Subcutaneous adipose tissue (tissue), 4 donors: ENCODE measurements around the gene MT1A. TPM values are rescaled to one million over a fixed set of nuclear protein-coding genes. Genes with fewer than 3 reads are reported as not detected.

ENCODE experiments used
- total RNA-seq, 4 donors: library from RNA; depleted of rRNA; stranded (reverse); fragments of >200 nt; gene quantifications; one replicate each; pipeline ENCODE4 v1.1.0, GENCODE V29; 2016
- TF ChIP-seq, protein P1 (sequence below): fragments of 450-650 bp; IDR thresholded peaks from one replicate; pipeline ENCODE4 v1.5.1; 2016; ENCODE audit warnings: low read depth, mild to moderate bottlenecking, control low read depth, antibody characterized with exemption, moderate library complexity

The MT1A gene
- total RNA-seq, 4 donors from 2014 or later: 44.4 to 1,063 (median 111) TPM

DNA sequence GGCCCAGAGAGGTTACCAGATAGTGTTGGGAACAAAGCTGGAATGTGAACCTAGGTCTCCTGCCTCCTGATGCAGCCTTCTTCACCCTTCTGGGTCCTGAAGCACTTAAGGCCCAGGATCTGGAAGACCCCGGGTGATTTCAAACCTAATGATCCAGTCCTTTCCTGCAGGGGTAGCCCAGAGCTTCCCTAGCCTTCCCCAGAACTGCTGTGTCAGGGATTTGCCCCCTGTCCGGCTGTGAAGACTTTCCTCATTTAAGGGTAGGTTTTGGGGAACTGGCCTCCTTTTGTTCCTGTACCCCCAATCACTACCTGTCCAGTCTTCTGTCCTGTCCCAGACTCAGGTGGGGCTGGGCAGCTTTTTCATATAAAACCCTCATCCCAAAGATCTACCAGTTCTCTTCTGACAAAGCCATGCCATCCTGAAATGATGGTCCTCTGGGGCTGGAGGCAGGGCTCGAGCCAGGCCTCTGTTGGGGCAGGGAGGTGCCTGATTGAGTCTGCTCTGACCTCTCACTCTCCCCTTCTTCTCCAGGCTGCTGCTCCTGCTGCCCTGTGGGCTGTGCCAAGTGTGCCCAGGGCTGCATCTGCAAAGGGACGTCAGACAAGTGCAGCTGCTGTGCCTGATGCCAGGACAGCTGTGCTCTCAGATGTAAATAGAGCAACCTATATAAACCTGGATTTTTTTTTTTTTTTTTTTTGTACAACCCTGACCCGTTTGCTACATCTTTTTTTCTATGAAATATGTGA is 45.1 kb downstream of the MT1A start:
- TF ChIP-seq, protein P1, sequence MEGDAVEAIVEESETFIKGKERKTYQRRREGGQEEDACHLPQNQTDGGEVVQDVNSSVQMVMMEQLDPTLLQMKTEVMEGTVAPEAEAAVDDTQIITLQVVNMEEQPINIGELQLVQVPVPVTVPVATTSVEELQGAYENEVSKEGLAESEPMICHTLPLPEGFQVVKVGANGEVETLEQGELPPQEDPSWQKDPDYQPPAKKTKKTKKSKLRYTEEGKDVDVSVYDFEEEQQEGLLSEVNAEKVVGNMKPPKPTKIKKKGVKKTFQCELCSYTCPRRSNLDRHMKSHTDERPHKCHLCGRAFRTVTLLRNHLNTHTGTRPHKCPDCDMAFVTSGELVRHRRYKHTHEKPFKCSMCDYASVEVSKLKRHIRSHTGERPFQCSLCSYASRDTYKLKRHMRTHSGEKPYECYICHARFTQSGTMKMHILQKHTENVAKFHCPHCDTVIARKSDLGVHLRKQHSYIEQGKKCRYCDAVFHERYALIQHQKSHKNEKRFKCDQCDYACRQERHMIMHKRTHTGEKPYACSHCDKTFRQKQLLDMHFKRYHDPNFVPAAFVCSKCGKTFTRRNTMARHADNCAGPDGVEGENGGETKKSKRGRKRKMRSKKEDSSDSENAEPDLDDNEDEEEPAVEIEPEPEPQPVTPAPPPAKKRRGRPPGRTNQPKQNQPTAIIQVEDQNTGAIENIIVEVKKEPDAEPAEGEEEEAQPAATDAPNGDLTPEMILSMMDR: no peak

DNA sequence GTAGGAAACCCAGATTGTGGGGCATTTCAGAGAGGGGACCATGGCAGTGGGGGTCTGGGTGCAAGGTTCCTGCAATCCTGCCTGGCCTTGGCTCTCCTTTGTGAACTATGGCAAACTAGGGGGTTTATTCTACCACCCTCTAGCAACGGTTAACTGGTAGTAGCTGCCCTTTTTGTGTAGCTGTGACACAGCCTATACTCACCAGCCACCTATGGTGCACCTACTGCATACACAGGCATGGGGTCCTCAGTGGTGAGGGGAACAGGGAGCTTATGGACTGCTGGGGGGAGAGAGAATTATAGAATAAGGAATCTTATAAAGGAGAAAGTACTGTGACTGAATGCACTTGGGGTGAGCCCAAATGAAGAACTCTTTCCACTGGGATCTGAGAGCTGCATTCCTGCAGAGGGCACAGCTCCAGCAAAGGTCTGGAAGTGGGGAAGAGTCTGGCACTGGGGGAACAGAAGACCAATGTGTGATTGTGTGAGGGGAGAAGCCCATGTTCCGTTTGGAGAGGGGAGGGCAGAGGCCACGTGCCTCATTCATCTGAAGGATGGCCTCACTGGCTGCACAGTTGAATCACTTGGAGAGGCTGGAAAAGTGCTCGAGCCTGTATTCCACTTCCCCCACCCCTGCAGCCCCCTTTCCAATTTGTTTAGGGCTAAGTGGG is 45.9 kb downstream of the MT1A start:
- TF ChIP-seq, protein P1: no peak

DNA sequence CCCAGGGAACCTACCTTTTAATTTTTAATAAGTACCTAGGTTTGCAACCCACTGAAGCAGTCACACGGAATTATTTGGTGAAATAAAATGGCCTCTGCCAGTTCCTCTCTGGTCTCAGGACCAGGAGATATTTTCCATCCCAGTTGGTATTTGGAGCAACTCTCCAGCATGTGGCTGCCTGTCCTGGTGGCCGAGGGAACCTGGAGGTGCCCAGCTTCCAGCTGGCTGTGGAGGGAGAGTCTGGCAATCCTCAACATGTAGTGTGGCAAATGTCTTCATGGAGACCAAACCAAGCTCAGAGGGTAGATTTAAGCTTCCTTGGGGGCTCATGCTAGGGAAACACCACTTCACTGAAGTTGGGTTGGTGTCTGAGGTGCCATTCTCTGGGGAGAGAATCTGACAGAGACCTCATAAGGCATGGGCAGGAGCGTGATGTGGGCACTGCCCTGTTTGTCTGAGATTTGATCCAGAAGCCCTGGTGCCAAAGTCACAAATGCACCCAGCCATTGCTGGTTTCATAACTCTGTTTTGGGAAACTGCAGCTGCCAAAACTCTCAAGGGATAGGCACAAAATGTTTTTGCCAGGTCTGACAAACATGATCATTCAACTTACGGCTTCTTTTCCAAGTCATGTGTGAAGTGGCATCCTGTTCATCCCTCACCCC is 46.6 kb downstream of the MT1A start:
- TF ChIP-seq, protein P1: no peak

DNA sequence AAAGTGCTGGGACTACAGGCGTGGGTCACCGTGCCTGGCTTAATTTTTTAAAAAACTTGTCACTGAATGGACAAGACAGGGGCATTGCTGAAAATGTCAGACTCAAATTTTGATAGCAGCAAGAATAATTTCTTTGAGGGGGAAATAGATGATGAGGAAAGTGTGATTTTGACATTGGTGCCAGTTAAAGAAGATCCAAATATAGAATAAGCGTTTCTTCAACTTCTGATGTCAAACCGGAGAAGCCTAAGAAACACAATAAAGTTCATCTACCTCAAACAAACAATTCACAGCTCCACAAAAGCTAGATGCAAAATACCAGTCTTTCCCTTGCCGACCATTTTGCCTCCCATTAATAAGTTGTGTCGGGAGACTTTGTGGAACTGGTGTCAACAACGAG is 48.3 kb downstream of the MT1A start:
- TF ChIP-seq, protein P1: no peak

DNA sequence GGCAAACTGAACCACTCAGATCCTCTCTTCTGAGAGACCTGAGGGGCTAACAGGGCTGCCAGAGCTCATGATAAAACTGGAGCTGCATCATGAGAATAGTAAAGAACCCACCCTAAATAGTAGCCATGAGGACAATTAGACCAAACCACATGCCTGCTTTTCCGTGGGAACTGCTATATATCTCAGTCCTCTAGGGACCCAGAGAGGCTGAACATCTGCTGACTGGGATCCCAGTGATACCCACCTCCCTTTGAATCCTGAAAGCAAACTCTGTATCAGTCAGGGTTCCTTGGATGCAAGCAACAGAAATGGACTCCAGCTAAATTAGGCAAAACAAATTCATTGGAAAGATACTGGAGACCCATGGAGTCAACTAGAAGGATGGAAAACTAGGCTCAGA is 50.3 kb downstream of the MT1A start:
- TF ChIP-seq, protein P1: no peak

DNA sequence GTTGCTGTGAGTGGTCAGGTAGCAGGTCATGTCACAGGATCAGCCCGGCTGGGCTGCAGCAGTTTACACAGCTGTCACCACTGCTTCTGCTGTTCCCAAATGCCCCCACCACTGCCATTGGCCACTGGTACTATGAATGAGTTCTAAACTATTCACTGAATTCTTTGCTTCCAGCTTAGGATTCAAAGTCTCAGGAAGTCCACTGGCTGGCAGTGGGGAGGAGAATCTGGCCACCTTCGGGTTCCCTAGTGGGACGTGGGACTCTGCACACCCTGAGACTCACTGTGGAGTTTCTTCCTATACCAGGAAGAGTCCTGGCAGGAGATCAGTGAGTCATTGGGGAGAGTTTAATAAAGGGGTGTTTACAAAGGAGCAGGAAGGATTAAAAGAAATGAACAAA is 50.7 kb downstream of the MT1A start:
- TF ChIP-seq, protein P1: no peak

Other genes with a start within 250 kb of the MT1A start
- 100 to 1,000 TPM; 168 to 186 (median 175) TPM for gene AMFR, start 213.1 kb upstream of the MT1A start, total RNA-seq
- gene NUDT21, start 187.3 kb upstream of the MT1A start, total RNA-seq: 10 to 100 TPM; 37.1 to 57.2 (median 39.8) TPM
- gene OGFOD1, start 187.1 kb upstream of the MT1A start, total RNA-seq: 10 to 100 TPM; 14.5 to 53.2 (median 26.2) TPM
- 10 to 100 TPM; 25.3 to 52.6 (median 37.9) TPM for gene BBS2, start 118.6 kb upstream of the MT1A start, total RNA-seq
- gene MT4, start 73.6 kb upstream of the MT1A start, total RNA-seq: not detected
- 1 to 10 TPM in 1 of 4 donors, not detected in 3; 2.0 TPM for gene MT3, start 49.1 kb upstream of the MT1A start, total RNA-seq
- 1,000 to 10,000 TPM in 1 of 4 donors, 100 to 1,000 TPM in 3; 164 to 1,003 (median 271) TPM for gene MT2A, start 30.1 kb upstream of the MT1A start, total RNA-seq
- gene MT1E, start 12.9 kb upstream of the MT1A start, total RNA-seq: 1,000 to 10,000 TPM in 1 of 4 donors, 100 to 1,000 TPM in 3; 205 to 2,492 (median 258) TPM
- 100 to 1,000 TPM in 1 of 4 donors, 10 to 100 TPM in 3; 15.1 to 485 (median 52.6) TPM for gene MT1M, start 6.0 kb upstream of the MT1A start, total RNA-seq
- not detected for gene MT1B, start 13.2 kb downstream of the MT1A start, total RNA-seq
- gene MT1F, start 19.3 kb downstream of the MT1A start, total RNA-seq: 10 to 100 TPM in 3 of 4 donors, 1 to 10 TPM in 1; 9.2 to 55.1 (median 11.8) TPM
- gene MT1G, start 29.4 kb downstream of the MT1A start, total RNA-seq: 100 to 1,000 TPM in 1 of 4 donors, 10 to 100 TPM in 2, not detected in 1; 15.8 to 315 (median 21.4) TPM
- gene MT1H, start 31.1 kb downstream of the MT1A start, total RNA-seq: 10 to 100 TPM in 1 of 4 donors, not detected in 3; 11.9 TPM
- 1,000 to 10,000 TPM; 1,122 to 4,299 (median 2,004) TPM for gene MT1X, start 43.8 kb downstream of the MT1A start, total RNA-seq
- gene NUP93, start 91.5 kb downstream of the MT1A start, total RNA-seq: 10 to 100 TPM; 28.4 to 57.6 (median 47.5) TPM
- gene SLC12A3, start 226.5 kb downstream of the MT1A start, total RNA-seq: not detected